Trophoblast cell (in vitro differentiated cells and primary cell): ENCODE data around the gene CCDC137.
A peak's percentile ranks its signal among the peaks of the same experiment; 100 is the strongest.

Source experiments
- DNase-seq, 2 donors: peaks; one replicate each; pipeline ENCODE4 v3.0.0-alpha.2; 2016
- H2AFZ ChIP-seq: 2 replicates; pipeline ENCODE4 v1.6.1; 2013; ENCODE audit warnings: low read length, moderate library complexity, mild to moderate bottlenecking; ENCODE audit not compliant: insufficient read depth, poor library complexity
- H2AK5ac ChIP-seq: 2 replicates; pipeline ENCODE4 v1.6.1; 2013; ENCODE audit warnings: mild to moderate bottlenecking, low read length
- H2BK120ac ChIP-seq: 2 replicates; pipeline ENCODE4 v1.6.1; 2013; ENCODE audit warnings: low read length, mild to moderate bottlenecking, moderate library complexity; ENCODE audit not compliant: insufficient read depth, poor library complexity
- H2BK12ac ChIP-seq: 2 replicates; pipeline ENCODE4 v1.6.1; 2013; ENCODE audit warnings: mild to moderate bottlenecking, low read length, moderate library complexity
- H2BK5ac ChIP-seq: 2 replicates; pipeline ENCODE4 v1.6.1; 2013; ENCODE audit warnings: low read length, low read depth, moderate library complexity, mild to moderate bottlenecking; ENCODE audit not compliant: poor library complexity
- H3K14ac ChIP-seq: 2 replicates; pipeline ENCODE4 v1.6.1; 2013; ENCODE audit warnings: mild to moderate bottlenecking, low read length
- H3K18ac ChIP-seq: 2 replicates; pipeline ENCODE4 v1.6.1; 2013; ENCODE audit warnings: mild to moderate bottlenecking, low read length
- H3K23ac ChIP-seq: 2 replicates; pipeline ENCODE4 v1.6.1; 2013; ENCODE audit warnings: low read length
- H3K27ac ChIP-seq: 2 replicates; pipeline ENCODE4 v1.5.1; 2013; ENCODE audit warnings: low read depth, mild to moderate bottlenecking, inconsistent platforms, low read length, moderate library complexity
- H3K27me3 ChIP-seq: 2 replicates; pipeline ENCODE4 v1.6.1; 2013; ENCODE audit warnings: inconsistent platforms, mild to moderate bottlenecking, low read length, moderate library complexity; ENCODE audit not compliant: insufficient read depth
- H3K36me3 ChIP-seq, 2 experiments: 1 replicate in 1 of 2; 2 replicates in 1 of 2; pipeline ENCODE4 v1.6.1; 2013; ENCODE audit warnings: low read length in 2 of 2, mild to moderate bottlenecking in 2 of 2, moderate library complexity in 1 of 2; ENCODE audit not compliant: insufficient read depth in 2 of 2, control insufficient read depth in 1 of 2
- H3K4ac ChIP-seq: 2 replicates; pipeline ENCODE4 v1.6.1; 2013; ENCODE audit warnings: low read depth, mild to moderate bottlenecking, low read length, moderate library complexity
- H3K4me1 ChIP-seq, 2 experiments: 1 replicate in 1 of 2; 2 replicates in 1 of 2; pipeline ENCODE4 v1.6.1; 2013; ENCODE audit warnings: low read length in 2 of 2, mild to moderate bottlenecking in 2 of 2, moderate library complexity in 1 of 2; ENCODE audit not compliant: insufficient read depth in 2 of 2, control insufficient read depth in 1 of 2
- H3K4me2 ChIP-seq: 2 replicates; pipeline ENCODE4 v1.6.1; 2013; ENCODE audit warnings: inconsistent platforms, mild to moderate bottlenecking, low read length, moderate library complexity
- H3K4me3 ChIP-seq: 2 replicates; pipeline ENCODE4 v1.5.1; 2013; ENCODE audit warnings: mild to moderate bottlenecking, low read depth, low read length, inconsistent platforms
- H3K79me1 ChIP-seq: one replicate; pipeline ENCODE4 v1.6.1; 2013; ENCODE audit warnings: low read length
- H3K79me2 ChIP-seq: 2 replicates; pipeline ENCODE4 v1.6.1; 2013; ENCODE audit warnings: low read length, mild to moderate bottlenecking; ENCODE audit not compliant: control insufficient read depth, insufficient read depth, poor library complexity
- H3K9ac ChIP-seq: 2 replicates; pipeline ENCODE4 v1.6.1; 2013; ENCODE audit warnings: mild to moderate bottlenecking, low read length
- H3K9me3 ChIP-seq: 2 replicates; pipeline ENCODE4 v1.6.1; 2013; ENCODE audit warnings: low read depth, mild to moderate bottlenecking, control low read depth, inconsistent platforms, low read length; ENCODE audit not compliant: insufficient read depth
- H4K12ac ChIP-seq: 2 replicates; pipeline ENCODE4 v1.6.1; 2013; ENCODE audit warnings: low read depth, mild to moderate bottlenecking, low read length, moderate library complexity
- H4K8ac ChIP-seq: 2 replicates; pipeline ENCODE4 v1.6.1; 2013; ENCODE audit warnings: low read depth, mild to moderate bottlenecking, low read length, moderate library complexity
- H4K91ac ChIP-seq: one replicate; pipeline ENCODE4 v1.6.1; 2013; ENCODE audit warnings: low read depth, mild to moderate bottlenecking, low read length, moderate library complexity
- WGBS: extraction: QIAGEN DNeasy Blood & Tissue Kit; methylation state at CpG from one replicate; pipeline ENCODE4 v1.1.7; 2013; ENCODE audit warnings: missing lambda C conversion rate; ENCODE audit not compliant: insufficient read length, insufficient coverage; ENCODE audit errors: extremely low coverage; 5-methylcytosine and 5-hydroxymethylcytosine counted together

The CCDC137 gene

DNA sequence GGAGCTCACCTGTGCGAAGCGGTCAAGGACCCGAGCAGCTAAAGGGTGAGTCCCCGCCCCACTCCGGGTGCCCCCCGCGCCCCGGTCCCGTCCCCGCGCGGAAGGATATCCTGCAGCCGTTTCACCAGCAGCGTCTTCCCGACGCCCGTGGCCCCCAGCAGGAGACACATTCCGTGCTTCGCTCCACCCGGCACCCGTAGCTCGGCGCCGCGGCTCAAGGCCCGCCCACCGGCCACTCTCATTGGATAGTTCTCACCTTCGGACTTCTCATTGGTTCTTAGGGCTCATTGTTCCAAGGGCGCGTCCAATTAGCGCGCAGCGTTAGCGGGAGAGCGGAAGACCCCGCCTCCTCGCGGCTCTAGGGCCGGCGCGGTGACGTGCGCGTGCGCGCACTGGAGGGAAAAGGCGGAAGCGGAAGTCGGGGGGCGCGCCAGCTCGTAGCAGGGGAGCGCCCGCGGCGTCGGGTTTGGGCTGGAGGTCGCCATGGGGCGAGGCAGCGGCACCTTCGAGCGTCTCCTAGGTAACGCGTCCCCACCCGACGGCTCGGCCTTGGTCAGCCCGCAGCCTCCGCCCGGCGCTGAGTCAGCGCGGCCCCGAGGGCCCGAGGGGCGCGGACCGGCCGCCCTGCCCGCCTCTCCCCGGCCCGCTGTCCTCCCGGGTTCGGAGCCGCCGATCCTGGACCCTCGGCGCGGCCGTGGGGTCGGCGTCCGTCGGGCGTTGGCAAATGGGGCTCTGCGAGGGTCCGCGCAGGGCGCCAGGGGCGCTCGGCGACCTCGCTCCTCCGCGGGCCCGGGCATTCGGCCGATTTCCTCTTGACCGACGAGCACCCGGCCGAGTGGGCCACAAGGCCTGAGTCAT lies 17.3 kb downstream of the CCDC137 start, which contains the start of the genes ARL16 and HGS:
Gene ARL16 (minus strand): TSS at position 214 of the 858 bp plus-strand sequence. CDS start 44 bp downstream, at position 170.
Gene HGS (plus strand): TSS at position 428 of the 858 bp plus-strand sequence. CDS start 56 bp downstream, at position 484.
- H3K23ac ChIP-seq: no peak within 1 kb of the TSS
- peak within 1 kb of the TSS; percentile 85 for H2AK5ac ChIP-seq
- H3K9me3 ChIP-seq: no peaks in the 10 kb centered on the region
- H3K79me2 ChIP-seq: peaks cover 20% of the 10 kb centered on the region
- H3K9ac ChIP-seq: peak within 1 kb of the TSS; percentile 98
- H4K12ac ChIP-seq: peak within 1 kb of the TSS; percentile 92
- no CpG with 5 or more reads among the region's 112 CpGs for WGBS
- H3K4me3 ChIP-seq: peak within 1 kb of the TSS; percentile 95
- H3K4me1 ChIP-seq: peaks cover 15 to 16% of the 10 kb centered on the region in 2 experiments
- peak within 1 kb of the TSS; percentile 39 for H2BK12ac ChIP-seq
- peak within 1 kb of the TSS; percentile 97 for H3K4ac ChIP-seq
- H3K4me2 ChIP-seq: peak within 1 kb of the TSS; percentile 79
- peak within 1 kb of the TSS; percentile 94 for H4K8ac ChIP-seq
- H2BK5ac ChIP-seq: peak within 1 kb of the TSS; percentile 83
- peaks cover 10% of the 10 kb centered on the region for H3K79me1 ChIP-seq
- peak; percentile 99 to 100 for DNase-seq
- H4K91ac ChIP-seq: peak within 1 kb of the TSS; percentile 94
- H2BK120ac ChIP-seq: peak within 1 kb of the TSS; percentile 87
- peak within 1 kb of the TSS; percentile 32 for H3K27ac ChIP-seq
- no peaks in the 10 kb centered on the region for H3K27me3 ChIP-seq
- H3K18ac ChIP-seq: peak within 1 kb of the TSS; percentile 93
- peaks cover 43 to 51% of the 10 kb centered on the region in 2 experiments for H3K36me3 ChIP-seq
- peak within 1 kb of the TSS; percentile 97 for H3K14ac ChIP-seq
- peak within 1 kb of the TSS; percentile 87 for H2AFZ ChIP-seq

DNA sequence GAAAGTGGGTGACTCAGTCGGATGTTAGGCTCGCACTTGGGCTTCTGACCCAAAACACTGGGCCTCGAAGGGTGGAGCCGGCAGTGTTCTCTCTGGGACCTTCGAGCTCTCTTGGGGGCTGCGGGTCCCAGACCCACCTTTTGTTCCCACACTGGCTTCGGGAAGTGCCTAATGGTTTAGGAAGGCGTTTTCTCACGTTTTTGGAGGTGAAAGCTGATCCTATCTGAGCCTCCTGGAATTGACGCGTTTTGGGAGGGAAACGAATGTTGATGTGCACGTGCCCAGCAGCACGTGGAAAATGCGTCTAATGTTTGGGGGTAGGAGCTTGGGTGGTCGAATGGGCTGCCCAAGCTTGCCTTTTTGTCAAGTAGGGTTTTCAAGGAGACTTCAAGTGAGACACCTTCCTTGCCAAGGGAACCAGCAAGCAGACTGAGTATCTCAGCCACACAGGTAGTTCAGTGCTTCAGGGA lies 17.9 kb downstream of the CCDC137 start:
- peak overlapping the region; percentile 57 for H2BK120ac ChIP-seq
- H2BK12ac ChIP-seq: peak overlapping the region; percentile 19
- peak overlapping the region; percentile 8 for H2AK5ac ChIP-seq
- no peaks in the 10 kb centered on the region for H3K27me3 ChIP-seq
- H3K9ac ChIP-seq: peak overlapping the region; percentile 97
- no peak overlapping the region for H3K27ac ChIP-seq
- H4K8ac ChIP-seq: peak overlapping the region; percentile 94
- peak overlapping the region; percentile 95 for H3K4me3 ChIP-seq
- DNase-seq: no peak
- H2BK5ac ChIP-seq: peak overlapping the region; percentile 83
- peaks cover 49 to 58% of the 10 kb centered on the region in 2 experiments for H3K36me3 ChIP-seq
- WGBS: no CpG with 5 or more reads among the region's 16 CpGs
- peaks cover 20% of the 10 kb centered on the region for H3K79me2 ChIP-seq
- no peak overlapping the region for H3K23ac ChIP-seq
- H3K79me1 ChIP-seq: peaks cover 10% of the 10 kb centered on the region
- H2AFZ ChIP-seq: peak overlapping the region; percentile 42
- peak overlapping the region; percentile 79 for H3K4me2 ChIP-seq
- H4K91ac ChIP-seq: peak overlapping the region; percentile 94
- H3K9me3 ChIP-seq: no peaks in the 10 kb centered on the region
- peak overlapping the region; percentile 89 for H4K12ac ChIP-seq
- peaks cover 15 to 16% of the 10 kb centered on the region in 2 experiments for H3K4me1 ChIP-seq
- H3K4ac ChIP-seq: peak overlapping the region; percentile 97
- peak overlapping the region; percentile 92 for H3K14ac ChIP-seq
- H3K18ac ChIP-seq: peak overlapping the region; percentile 83

DNA sequence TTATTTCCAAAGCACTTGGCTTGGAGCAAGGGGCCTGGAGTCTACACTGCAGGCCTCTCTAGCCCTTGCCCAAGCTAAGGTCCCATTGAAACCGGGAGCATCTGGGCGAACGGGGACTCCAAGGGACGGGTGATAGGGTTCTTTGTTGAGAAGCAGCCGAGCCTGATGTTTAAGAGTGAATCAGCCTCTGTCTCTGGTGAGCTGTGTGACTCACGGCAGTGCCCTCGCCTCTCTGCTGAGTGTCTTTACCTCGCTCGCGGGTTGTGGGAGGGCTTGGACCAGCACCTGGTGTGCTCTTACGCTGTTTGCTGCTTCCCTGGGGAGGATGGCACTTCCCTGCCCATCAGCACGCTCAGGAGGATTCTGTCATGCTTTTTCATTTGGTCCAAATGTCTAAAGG lies 18.6 kb downstream of the CCDC137 start:
- peak; percentile 68 to 77 for DNase-seq
- WGBS: no CpG with 5 or more reads among the region's 12 CpGs
- Histone ChIP-seq H3K27ac (no peak overlapping the region), H2AFZ (no peak overlapping the region), H2BK5ac (no peak overlapping the region), H3K9ac (no peak overlapping the region), H3K4ac (peak overlapping the region; percentile 97), H4K8ac (no peak overlapping the region), H3K27me3 (no peaks in the 10 kb centered on the region), H3K4me3 (peak overlapping the region; percentile 95), H3K4me1 (peaks cover 15 to 16% of the 10 kb centered on the region in 2 experiments), H2AK5ac (no peak overlapping the region), H3K23ac (no peak overlapping the region), H3K14ac (no peak overlapping the region), H3K18ac (no peak overlapping the region), H2BK120ac (no peak overlapping the region), H3K79me1 (peaks cover 10% of the 10 kb centered on the region), H3K79me2 (peaks cover 20% of the 10 kb centered on the region), H4K12ac (no peak overlapping the region), H3K4me2 (peak overlapping the region; percentile 79), H2BK12ac (no peak overlapping the region), H3K36me3 (peaks cover 56 to 63% of the 10 kb centered on the region in 2 experiments), H3K9me3 (no peaks in the 10 kb centered on the region), H4K91ac (no peak overlapping the region)

DNA sequence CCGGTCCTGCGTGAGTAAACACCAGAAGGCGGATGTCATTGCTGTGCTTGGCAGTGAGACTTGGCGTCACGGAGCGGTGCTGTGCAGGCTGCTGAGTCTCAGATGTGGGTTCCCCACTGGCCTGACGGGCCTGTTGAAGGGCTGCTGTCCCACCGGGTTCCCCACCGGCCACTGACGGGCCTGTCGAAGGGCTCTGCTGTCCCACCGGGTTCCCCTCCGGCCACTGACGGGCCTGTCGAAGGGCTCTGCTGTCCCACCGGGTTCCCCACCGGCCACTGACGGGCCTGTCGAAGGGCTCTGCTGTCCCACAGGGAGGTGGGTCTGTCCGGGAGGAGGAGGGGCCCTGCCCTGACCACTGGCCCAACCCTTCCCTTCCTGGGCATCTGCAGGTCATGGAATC lies 20.1 kb downstream of the CCDC137 start:
- peaks cover 66 to 68% of the 10 kb centered on the region in 2 experiments for H3K36me3 ChIP-seq
- H2BK120ac ChIP-seq: no peak overlapping the region
- peaks cover 20% of the 10 kb centered on the region for H3K79me2 ChIP-seq
- no peak for DNase-seq
- no peak overlapping the region for H2BK5ac ChIP-seq
- H3K9ac ChIP-seq: no peak overlapping the region
- H3K27me3 ChIP-seq: no peaks in the 10 kb centered on the region
- H3K4ac ChIP-seq: no peak overlapping the region
- no peak overlapping the region for H4K12ac ChIP-seq
- H3K27ac ChIP-seq: no peak overlapping the region
- H2AK5ac ChIP-seq: no peak overlapping the region
- no peak overlapping the region for H3K14ac ChIP-seq
- no peak overlapping the region for H3K23ac ChIP-seq
- H3K9me3 ChIP-seq: no peaks in the 10 kb centered on the region
- H3K4me2 ChIP-seq: no peak overlapping the region
- no peak overlapping the region for H2BK12ac ChIP-seq
- no peak overlapping the region for H3K18ac ChIP-seq
- no peak overlapping the region for H3K4me3 ChIP-seq
- WGBS: no CpG with 5 or more reads among the region's 20 CpGs
- peaks cover 15 to 16% of the 10 kb centered on the region in 2 experiments for H3K4me1 ChIP-seq
- no peak overlapping the region for H4K8ac ChIP-seq
- no peak overlapping the region for H2AFZ ChIP-seq
- H3K79me1 ChIP-seq: peaks cover 10% of the 10 kb centered on the region
- no peak overlapping the region for H4K91ac ChIP-seq
